Transverse colon (tissue), 4 donors: Measurements from ENCODE around the gene PPIAL4G.
"Not testable (repeated sequence)": the region's sequence is repeated elsewhere in the genome, so short reads cannot be mapped to it uniquely, and the experiment has no call there.

Source experiments
- POLR2A ChIP-seq: fragments of 450-650 bp; IDR thresholded peaks from one replicate; pipeline ENCODE4 v1.6.1; 2016; ENCODE audit warnings: antibody characterized with exemption, mild to moderate bottlenecking, moderate library complexity
- POLR2AphosphoS5 ChIP-seq, 3 donors: sonication (generic); formaldehyde crosslinking; IDR thresholded peaks; one replicate each; pipeline ENCODE4 v1.6.1; 2016; ENCODE audit warnings: antibody characterized with exemption in 3 of 3
- TF ChIP-seq, protein P1 (sequence below), 5 experiments: fragments of 200-600 bp in 3 of 5; fragments of 450-650 bp in 2 of 5; sonication (generic) in 3 of 5; IDR thresholded peaks; 1 replicate in 2 of 5; 2 replicates in 3 of 5; pipeline ENCODE4 v1.5.1; 2016 to 2017; ENCODE audit warnings: antibody characterized with exemption in 5 of 5, inconsistent platforms in 3 of 5, mild to moderate bottlenecking in 2 of 5, moderate library complexity in 1 of 5

DNA sequence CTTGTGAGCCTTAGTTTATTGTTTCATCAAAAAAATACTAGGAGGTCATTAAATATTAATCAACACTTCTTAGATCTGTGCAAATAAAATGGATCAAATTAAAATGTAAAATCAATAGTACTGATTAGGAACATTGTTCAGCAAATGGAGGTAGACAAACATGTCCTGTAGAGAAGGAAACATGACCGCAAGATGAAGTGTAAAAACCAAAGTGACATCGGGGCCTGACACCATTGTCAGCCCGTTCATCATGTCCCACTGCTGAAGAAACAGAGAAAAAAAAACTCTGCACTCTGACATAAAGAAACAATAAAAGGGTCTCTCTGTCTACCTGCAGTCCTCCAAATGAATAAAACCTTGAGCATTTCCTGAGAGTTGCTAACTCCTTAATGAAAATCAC lies 31.2 kb upstream of the PPIAL4G start:
- TF ChIP-seq, protein P1, sequence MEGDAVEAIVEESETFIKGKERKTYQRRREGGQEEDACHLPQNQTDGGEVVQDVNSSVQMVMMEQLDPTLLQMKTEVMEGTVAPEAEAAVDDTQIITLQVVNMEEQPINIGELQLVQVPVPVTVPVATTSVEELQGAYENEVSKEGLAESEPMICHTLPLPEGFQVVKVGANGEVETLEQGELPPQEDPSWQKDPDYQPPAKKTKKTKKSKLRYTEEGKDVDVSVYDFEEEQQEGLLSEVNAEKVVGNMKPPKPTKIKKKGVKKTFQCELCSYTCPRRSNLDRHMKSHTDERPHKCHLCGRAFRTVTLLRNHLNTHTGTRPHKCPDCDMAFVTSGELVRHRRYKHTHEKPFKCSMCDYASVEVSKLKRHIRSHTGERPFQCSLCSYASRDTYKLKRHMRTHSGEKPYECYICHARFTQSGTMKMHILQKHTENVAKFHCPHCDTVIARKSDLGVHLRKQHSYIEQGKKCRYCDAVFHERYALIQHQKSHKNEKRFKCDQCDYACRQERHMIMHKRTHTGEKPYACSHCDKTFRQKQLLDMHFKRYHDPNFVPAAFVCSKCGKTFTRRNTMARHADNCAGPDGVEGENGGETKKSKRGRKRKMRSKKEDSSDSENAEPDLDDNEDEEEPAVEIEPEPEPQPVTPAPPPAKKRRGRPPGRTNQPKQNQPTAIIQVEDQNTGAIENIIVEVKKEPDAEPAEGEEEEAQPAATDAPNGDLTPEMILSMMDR (IDR thresholded peaks at IDR 0.05): not testable (repeated sequence)
- TF ChIP-seq POLR2A; POLR2AphosphoS5 (IDR thresholded peaks at IDR 0.05): not testable (repeated sequence)
